ENCODE measurements around the gene MCC.
"Not testable (repeated sequence)": the region's sequence is repeated elsewhere in the genome, so short reads cannot be mapped to it uniquely, and the experiment has no call there.

Gene MCC

GRCh38 chr5:113093558-113093957 lies 394.7 kb downstream of the MCC start:
- DNase-seq, result no peak

DNA sequence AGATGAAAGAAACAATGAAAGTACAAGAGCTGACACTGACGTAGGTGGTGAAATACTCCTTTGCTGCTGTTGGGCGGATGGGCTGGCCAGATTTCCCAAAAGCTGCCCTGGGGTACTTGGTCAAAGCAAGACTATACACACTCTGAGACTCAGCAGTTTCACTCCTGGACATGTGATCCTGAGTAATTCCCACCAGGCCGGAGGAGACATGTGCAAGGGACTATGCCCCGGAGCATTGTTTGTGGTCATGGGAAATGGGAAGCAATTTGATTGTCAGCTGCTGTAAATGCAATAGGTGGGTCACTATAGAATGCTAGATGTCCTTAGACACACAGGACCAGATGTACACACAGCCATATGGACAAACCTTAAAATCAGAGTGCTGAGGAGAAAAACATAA lies 395.6 kb downstream of the MCC start:
- no peak for DNase-seq

DNA sequence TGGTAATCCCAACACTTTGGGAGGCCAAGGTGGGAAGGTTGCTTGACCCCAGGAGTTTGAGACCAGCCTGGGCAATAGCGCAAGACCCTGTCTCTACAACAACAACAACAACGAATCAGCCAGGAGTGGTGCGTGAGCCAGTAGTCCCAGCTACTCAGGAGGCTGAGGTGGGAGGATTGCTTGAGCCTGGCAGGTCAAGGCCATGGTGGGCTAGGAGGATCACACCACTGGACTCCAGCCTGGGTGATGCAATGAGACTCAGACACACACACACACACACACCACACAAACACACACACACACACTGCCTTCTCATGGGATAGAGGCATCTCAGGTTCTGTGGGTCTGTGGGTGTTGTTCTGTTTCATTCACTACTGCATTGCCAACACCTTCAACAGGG lies 396.6 kb downstream of the MCC start:
- DNase-seq, result no peak

- no peak for DNase-seq
These were observed 397.7 kb downstream of the MCC start for GRCh38 chr5:113090336-113091106.

- DNase-seq, result no peak
These were observed 398.5 kb downstream of the MCC start for GRCh38 chr5:113089653-113090335.

DNA sequence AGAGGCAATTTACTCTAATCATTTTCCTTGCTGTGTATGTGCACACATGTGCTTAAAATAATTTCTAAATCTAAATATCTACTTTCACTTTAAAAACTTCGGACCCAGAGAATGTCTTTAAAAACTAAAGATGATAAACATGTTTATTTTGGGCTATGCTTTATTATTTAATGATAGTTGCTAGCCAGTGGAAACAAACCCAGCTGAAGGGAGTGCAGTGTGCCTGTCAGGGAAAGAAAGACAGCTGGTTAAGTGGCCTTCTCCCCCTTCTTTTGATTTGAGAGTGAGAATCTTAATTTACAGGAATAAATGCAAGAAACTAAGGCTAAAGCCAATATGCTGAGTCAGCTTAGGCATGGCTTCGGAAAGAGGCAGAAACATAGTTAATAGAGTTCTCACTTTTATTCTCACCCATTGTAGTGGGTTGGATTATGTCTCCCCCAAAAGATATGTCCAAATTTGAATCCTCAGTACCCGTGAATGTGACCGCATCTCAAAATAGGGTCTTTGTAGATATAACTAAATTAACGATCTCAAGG lies 400.2 kb downstream of the MCC start:
- no peak for DNase-seq

GRCh38 chr5:113085880-113086409 lies 402.3 kb downstream of the MCC start:
- no peak for DNase-seq

DNA sequence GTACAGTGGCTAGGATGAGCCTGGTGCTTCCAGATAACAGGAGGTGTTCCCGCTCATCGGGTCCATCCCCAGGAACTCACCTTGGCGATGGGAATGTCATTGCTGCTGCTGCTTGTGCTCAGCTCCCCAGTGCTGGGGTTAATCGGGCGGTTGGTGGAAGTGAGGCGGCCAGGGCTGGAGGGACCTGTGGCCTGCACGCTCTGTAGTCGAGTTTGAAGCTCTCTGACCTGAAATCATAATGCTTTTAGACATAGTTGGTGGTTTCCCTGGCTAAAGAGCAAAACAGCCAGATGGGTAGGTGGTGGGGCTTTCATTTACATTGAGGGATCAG lies 403.2 kb downstream of the MCC start:
- DNase-seq, result no peak

- no peak for DNase-seq
These were observed 403.7 kb downstream of the MCC start for GRCh38 chr5:113084402-113085083.

GRCh38 chr5:113083481-113083880 lies 404.8 kb downstream of the MCC start:
- no peak for DNase-seq

DNA sequence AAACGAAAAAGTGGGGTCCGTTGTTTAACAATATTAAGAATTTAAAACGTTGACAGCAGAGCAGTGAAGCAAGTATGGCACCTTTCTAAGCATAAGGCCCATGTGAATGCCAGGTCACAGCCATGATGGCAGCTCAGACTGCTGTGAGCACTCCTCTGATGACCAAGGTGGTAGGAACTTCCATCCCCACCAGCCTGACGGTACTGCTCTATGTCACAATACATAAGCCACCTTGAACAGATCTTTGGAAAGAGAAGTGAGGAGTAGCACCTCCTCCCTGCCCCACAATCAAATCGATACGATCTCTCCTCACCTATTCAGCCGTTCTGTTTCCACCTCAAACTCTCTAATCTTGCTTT lies 405.7 kb downstream of the MCC start:
- no peak for DNase-seq

DNA sequence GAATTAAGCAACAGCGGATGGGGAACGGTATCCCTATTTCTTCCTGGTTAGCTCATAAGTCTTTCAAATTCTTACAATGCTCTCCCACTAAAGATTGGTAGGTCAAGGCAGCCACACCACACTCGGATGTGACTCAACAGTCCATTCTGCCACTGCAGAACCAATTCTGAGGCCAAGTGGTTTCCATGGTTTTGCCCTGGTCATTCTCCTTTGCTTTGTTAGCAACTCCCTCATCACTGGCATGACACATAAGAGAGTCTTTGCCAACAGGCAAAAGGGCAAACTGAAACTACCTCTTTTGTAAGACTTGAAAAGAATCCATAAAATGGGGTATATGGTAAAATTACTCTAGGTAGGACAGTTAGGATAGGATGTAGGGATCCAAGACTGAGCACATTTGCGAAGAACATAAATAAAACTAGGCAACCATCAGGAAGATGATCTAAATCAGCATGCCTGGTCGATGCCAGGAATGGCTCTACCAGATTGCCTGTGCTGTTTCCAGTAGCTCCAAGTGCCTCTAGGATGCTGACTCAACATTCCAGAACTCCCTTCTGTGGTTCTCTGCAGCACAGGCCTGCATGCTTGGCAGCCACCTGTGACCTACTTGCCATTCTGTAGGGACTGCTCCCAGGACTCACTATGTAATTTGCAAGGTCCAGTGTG lies 406.2 kb downstream of the MCC start:
- no peak for DNase-seq

DNA sequence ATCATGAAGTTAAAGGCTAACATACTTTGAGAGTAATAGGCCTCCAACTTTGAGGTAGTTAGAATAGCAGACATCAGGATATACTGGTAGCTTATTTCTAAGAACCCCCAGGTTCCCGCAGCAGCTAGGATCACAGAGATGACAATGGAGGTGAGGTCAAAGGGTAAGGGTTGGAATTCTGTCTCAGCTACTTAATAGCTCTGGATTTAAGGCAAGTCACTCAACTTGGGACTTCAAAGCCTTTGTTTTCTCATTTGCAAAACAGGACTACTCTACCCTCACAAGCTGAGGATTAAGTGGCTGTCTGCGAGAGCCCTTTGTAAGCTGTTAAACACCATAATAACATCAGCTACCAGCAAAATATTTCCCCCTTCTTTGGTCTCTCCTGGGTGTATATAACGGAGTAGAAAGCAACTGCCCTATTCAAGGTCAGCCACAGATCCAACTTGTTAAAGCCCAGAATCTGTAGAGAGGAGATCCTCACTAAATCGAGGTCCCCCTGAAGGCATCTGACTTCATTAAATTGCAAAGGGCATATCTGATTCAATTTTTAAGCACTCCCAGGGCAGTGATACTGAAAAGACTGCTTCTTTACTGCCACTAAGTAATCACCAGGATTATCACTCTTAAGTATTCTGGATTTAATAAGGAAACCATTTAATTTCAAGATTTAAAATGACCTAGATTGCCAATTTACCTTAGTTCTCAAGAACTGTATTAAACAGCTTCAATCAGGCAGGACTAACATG lies 407.0 kb downstream of the MCC start:
- DNase-seq, result no peak

DNA sequence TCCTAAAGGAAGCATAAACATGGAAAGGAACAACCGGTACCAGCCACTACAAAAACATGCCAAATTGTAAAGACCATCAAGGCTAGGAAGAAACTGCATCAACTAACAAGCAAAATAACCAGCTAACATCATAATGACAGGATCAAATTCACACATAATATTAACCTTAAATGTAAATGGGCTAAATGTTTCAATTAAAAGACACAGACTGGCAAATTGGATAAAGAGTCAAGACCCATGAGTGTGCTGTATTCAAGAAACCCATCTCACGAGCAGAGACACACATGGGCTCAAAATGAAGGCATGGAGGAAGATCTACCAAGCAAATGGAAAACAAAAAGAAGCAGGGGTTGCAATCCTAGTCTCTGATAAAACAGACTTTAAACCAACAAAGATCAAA lies 411.6 kb downstream of the MCC start:
- not testable (repeated sequence) for DNase-seq

DNA sequence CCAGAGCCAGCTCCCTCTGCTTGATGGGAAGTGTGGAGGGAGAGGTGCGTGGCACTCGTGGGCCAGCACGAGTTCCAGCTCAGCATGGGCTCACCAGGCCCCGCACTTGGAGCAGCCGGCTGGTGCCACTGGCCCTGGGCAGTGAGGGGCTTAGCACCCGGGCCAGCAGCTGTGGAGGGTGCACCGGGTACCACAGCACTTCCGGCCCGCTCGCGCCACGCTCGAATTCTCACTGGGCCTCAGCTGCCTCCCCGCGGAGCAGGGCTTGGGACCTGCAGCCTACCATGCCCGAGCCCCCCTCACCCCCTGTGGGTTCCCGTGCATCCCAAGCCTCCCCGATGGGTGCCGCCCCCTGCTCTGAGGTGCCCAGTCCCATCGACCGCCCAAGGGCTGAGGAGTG lies 413.2 kb downstream of the MCC start:
- no peak for DNase-seq

GRCh38 chr5:113073629-113074034 lies 414.6 kb downstream of the MCC start:
- DNase-seq, result not testable (repeated sequence)

DNA sequence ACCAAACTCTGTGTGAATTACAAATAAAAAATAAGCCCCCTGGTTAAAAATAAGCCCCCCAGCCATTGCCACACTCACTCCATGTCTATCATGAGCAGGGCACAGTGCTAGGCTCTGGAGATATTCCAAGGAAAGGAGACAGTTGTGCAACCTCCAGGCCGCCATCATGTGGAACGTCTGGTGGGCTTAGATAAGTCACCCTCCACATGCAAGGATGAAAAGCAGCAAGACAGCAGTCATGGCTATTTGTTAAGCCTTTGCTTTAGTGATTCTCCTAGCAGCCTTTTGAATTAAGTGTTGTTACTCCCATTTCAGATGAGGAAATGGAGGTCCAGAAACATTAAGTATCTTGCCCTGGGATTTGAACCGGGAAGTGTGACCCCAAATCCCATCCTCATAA lies 416.9 kb downstream of the MCC start:
- DNase-seq, result no peak

- DNase-seq, result no peak
These were observed 417.4 kb downstream of the MCC start for GRCh38 chr5:113070901-113071300.

GRCh38 chr5:113068559-113068958 lies 419.7 kb downstream of the MCC start:
- DNase-seq, result no peak

- no peak for DNase-seq
These were observed 420.5 kb downstream of the MCC start for GRCh38 chr5:113067635-113068344.

GRCh38 chr5:113065626-113066025 lies 422.6 kb downstream of the MCC start:
- DNase-seq, result no peak

- no peak for DNase-seq
These were observed 423.4 kb downstream of the MCC start for GRCh38 chr5:113064806-113065205.
